Activated naive CD8-positive, alpha-beta T cell treated with anti-CD3 and anti-CD28 coated beads, Interleukin-2, amount 50 U/mL, for 24 hours (primary cell): ENCODE data around the gene HOMEZ.
"Not testable (repeated sequence)": the region's sequence is repeated elsewhere in the genome, so short reads cannot be mapped to it uniquely, and the experiment has no call there.

Experiments used
- ATAC-seq: fragments of 150-1000 bp; cut with Tn5 transposase; one replicate; pipeline ENCODE4 v1.10.0; 2021
- DNase-seq: peaks from one replicate; pipeline ENCODE4 v3.0.0; 2021
- H3K27ac Mint-ChIP-seq: one replicate; pipeline ENCODE4 v1.8.0; 2021; ENCODE audit warnings: mild to moderate bottlenecking, mixed read lengths
- H3K27me3 Mint-ChIP-seq: one replicate; pipeline ENCODE4 v1.8.0; 2021; ENCODE audit warnings: mixed read lengths
- H3K36me3 Mint-ChIP-seq: one replicate; pipeline ENCODE4 v1.8.0; 2021; ENCODE audit warnings: low read depth, mixed read lengths
- H3K4me1 Mint-ChIP-seq: one replicate; pipeline ENCODE4 v1.8.0; 2021; ENCODE audit warnings: mixed read lengths
- H3K4me3 Mint-ChIP-seq: one replicate; pipeline ENCODE4 v1.8.0; 2021; ENCODE audit warnings: mild to moderate bottlenecking, moderate library complexity, mixed read lengths
- H3K9me3 Mint-ChIP-seq: one replicate; pipeline ENCODE4 v1.8.0; 2021; ENCODE audit warnings: mixed read lengths

Gene HOMEZ, protein sequence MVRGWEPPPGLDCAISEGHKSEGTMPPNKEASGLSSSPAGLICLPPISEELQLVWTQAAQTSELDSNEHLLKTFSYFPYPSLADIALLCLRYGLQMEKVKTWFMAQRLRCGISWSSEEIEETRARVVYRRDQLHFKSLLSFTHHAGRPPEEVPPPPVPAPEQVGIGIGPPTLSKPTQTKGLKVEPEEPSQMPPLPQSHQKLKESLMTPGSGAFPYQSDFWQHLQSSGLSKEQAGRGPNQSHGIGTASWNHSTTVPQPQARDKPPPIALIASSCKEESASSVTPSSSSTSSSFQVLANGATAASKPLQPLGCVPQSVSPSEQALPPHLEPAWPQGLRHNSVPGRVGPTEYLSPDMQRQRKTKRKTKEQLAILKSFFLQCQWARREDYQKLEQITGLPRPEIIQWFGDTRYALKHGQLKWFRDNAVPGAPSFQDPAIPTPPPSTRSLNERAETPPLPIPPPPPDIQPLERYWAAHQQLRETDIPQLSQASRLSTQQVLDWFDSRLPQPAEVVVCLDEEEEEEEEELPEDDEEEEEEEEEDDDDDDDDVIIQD

DNA sequence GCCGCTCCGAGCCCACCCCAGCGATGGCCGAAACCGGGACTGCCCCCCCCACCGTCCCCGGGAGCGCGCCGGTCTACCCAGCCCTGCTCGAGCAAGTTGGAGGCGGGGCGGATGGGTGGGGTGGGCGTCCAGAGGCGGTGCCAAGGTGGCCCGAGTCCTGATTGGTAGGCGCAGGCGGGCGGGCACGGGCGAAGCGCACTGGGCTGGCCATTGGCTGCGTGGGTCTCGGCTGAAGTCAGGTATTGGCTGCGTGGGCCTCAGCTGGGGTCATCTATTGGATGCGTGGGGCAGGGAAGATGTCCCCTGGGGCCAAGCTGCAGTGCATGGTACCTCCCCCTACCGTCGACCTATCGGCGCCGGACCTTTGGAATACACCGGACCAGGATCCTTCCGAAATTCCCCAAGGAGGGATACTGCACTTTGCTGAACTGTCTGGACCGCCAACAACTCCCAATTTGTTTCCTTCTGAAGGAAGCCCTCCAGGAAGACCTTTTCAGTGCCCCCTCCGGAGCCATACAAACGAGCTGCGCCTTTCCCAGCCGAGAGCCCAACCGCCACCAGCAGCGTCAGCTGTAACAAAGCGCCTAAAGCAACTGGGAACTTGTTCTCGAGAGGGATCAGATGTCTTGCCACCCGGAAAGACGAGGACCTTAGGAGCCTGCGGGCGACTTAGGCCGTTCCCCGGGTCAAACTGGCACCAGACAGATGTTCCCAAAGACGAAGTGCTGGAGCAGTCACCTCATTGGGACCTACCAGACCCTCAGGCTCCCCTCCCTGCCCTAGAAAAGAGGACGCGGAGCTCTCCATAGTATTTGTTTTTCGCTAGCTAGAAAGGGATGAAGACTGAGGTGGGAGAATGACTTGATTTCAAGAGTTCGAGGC is at the start of gene HOMEZ:
HOMEZ (minus strand) TSS at position 113 of the 882 bp plus-strand sequence. CDS start 180 bp downstream, outside the sequence.
- Mint-ChIP-seq H3K9me3 (no peaks in the 10 kb centered on the region), H3K27ac (peak within 1 kb of the TSS; percentile 95), H3K36me3 (peaks cover 13% of the 10 kb centered on the region), H3K27me3 (no peaks in the 10 kb centered on the region), H3K4me3 (peak within 1 kb of the TSS; percentile 98), H3K4me1 (peaks cover 26% of the 10 kb centered on the region)
- DNase-seq (peak; percentile 99), ATAC-seq (peak; percentile 98)

- Mint-ChIP-seq H3K4me3 (no peak overlapping the region), H3K27ac (peak overlapping the region; percentile 26), H3K4me1 (no peaks in the 10 kb centered on the region), H3K27me3 (peaks cover 11% of the 10 kb centered on the region), H3K36me3 (peaks cover 4% of the 10 kb centered on the region), H3K9me3 (no peaks in the 10 kb centered on the region)
- ATAC-seq (no peak), DNase-seq (no peak)
Measured at GRCh38 chr14:23335623-23336022, 49.7 kb upstream of the HOMEZ start.

DNA sequence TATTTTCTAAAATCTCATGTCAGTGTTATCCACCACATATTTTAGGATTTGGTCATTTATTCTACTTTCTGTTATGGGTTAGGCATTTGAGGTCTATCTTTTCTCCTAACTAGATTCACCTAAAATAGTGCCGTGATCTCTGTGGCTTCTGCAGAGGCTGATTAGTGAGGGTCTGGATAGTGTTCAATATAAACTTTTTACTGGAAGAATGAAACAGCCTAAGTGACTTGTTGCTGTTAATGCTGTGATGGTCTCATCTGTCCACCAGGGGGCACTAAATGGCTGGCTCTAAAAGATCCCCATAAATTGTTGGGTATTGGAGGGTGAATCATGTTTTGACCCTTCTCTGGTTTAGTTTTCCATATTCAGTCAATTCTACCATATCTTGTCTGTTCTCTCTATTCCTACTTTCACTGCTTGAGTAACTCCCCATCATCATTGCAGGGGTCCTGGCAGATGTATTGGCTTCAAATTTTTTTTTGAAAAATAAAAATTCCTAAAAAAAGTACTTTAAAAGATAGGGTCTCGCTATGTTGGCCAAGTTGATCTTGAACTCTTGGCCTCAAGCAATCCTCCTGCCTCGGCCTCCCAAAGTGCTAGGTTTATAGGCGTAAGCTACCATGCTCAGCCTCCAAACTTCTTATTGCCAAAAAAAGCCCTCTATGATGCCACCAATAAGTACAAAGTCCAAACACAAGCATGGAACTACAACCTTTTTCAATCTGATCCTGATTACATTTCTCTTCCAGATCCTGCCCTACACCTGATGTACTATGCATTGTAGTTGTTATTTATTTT is 42.2 kb upstream of the HOMEZ start:
- peaks cover 26% of the 10 kb centered on the region for H3K36me3 Mint-ChIP-seq
- H3K4me1 Mint-ChIP-seq, result peaks cover 10% of the 10 kb centered on the region
- H3K27me3 Mint-ChIP-seq, result no peaks in the 10 kb centered on the region
- H3K27ac Mint-ChIP-seq, result no peak overlapping the region
- no peak overlapping the region for H3K4me3 Mint-ChIP-seq
- peak; percentile 67 for DNase-seq
- H3K9me3 Mint-ChIP-seq, result no peaks in the 10 kb centered on the region
- peak; percentile 82 for ATAC-seq

GRCh38 chr14:23326491-23327332 is 40.8 kb upstream of the HOMEZ start:
- Mint-ChIP-seq H3K4me3 (no peak overlapping the region), H3K9me3 (no peaks in the 10 kb centered on the region), H3K36me3 (peaks cover 38% of the 10 kb centered on the region), H3K4me1 (peaks cover 22% of the 10 kb centered on the region), H3K27me3 (no peaks in the 10 kb centered on the region), H3K27ac (no peak overlapping the region)
- DNase-seq (no peak), ATAC-seq (no peak)

DNA sequence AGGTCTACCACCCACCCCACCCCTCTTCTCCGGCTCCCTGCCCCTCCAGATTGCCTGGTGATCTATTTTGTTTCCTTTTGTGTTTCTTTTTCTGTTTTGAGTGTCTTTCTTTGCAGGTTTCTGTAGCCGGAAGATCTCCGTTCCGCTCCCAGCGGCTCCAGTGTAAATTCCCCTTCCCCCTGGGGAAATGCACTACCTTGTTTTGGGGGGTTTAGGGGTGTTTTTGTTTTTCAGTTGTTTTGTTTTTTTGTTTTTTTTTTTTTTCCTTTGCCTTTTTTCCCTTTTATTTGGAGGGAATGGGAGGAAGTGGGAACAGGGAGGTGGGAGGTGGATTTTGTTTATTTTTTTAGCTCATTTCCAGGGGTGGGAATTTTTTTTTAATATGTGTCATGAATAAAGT is 39.8 kb upstream of the HOMEZ start:
- not testable (repeated sequence) for H3K4me3 Mint-ChIP-seq, ATAC-seq, H3K27me3 Mint-ChIP-seq, H3K9me3 Mint-ChIP-seq, DNase-seq
- Mint-ChIP-seq H3K36me3 (peaks cover 38% of the 10 kb centered on the region), H3K4me1 (peaks cover 24% of the 10 kb centered on the region), H3K27ac (peak overlapping the region; percentile 7)

DNA sequence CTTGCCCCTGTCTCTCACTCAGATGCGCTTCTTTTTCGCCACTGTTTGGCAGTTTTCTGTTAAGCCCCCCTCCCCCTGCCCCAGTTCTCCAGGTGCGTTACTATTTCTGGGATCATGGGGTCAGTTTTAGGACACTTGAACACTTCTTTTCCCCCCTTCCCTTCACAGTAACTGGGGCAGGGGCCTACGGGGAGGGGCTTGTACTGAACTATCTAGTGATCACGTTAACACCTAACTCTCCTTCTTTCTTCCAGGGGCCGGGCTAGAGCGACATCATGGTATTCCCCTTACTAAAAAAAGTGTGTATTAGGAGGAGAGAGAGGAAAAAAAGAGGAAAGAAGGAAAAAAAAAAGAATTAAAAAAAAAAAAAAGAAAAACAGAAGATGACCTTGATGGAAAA is 39.1 kb upstream of the HOMEZ start:
- no peaks in the 10 kb centered on the region for H3K9me3 Mint-ChIP-seq
- no peak overlapping the region for H3K27ac Mint-ChIP-seq
- H3K4me3 Mint-ChIP-seq, result no peak overlapping the region
- H3K4me1 Mint-ChIP-seq, result peaks cover 32% of the 10 kb centered on the region
- H3K27me3 Mint-ChIP-seq, result peaks cover 2% of the 10 kb centered on the region
- ATAC-seq, result no peak
- H3K36me3 Mint-ChIP-seq, result peaks cover 38% of the 10 kb centered on the region
- DNase-seq, result no peak

DNA sequence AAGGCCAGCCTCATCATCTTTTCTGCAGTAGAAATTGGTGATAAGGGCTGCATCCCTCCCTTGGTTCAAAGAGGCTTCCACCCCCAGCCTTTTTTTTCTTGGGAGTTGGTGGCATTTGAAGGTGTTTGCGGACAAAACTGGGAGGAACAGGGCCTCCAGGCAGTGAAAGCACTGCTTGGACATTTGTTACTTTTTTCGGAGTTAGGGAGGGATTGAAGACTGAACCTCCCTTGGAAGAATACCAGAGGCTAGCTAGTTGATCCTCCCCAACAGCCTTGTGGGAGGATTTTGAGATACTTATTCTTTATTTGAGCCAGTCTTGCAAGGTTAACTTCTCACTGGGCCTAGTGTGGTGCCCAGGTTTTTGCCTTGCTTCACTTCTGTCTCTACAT is 38.5 kb upstream of the HOMEZ start:
- peaks cover 38% of the 10 kb centered on the region for H3K36me3 Mint-ChIP-seq
- no peak for ATAC-seq
- H3K27me3 Mint-ChIP-seq, result peaks cover 2% of the 10 kb centered on the region
- no peaks in the 10 kb centered on the region for H3K9me3 Mint-ChIP-seq
- no peak overlapping the region for H3K27ac Mint-ChIP-seq
- DNase-seq, result no peak
- H3K4me3 Mint-ChIP-seq, result no peak overlapping the region
- H3K4me1 Mint-ChIP-seq, result peaks cover 37% of the 10 kb centered on the region

GRCh38 chr14:23323838-23324454 is 38.0 kb upstream of the HOMEZ start:
- peaks cover 2% of the 10 kb centered on the region for H3K27me3 Mint-ChIP-seq
- peaks cover 38% of the 10 kb centered on the region for H3K36me3 Mint-ChIP-seq
- no peak for DNase-seq
- peak overlapping the region; percentile 94 for H3K4me3 Mint-ChIP-seq
- H3K9me3 Mint-ChIP-seq, result no peaks in the 10 kb centered on the region
- ATAC-seq, result no peak
- no peak overlapping the region for H3K27ac Mint-ChIP-seq
- peaks cover 38% of the 10 kb centered on the region for H3K4me1 Mint-ChIP-seq

DNA sequence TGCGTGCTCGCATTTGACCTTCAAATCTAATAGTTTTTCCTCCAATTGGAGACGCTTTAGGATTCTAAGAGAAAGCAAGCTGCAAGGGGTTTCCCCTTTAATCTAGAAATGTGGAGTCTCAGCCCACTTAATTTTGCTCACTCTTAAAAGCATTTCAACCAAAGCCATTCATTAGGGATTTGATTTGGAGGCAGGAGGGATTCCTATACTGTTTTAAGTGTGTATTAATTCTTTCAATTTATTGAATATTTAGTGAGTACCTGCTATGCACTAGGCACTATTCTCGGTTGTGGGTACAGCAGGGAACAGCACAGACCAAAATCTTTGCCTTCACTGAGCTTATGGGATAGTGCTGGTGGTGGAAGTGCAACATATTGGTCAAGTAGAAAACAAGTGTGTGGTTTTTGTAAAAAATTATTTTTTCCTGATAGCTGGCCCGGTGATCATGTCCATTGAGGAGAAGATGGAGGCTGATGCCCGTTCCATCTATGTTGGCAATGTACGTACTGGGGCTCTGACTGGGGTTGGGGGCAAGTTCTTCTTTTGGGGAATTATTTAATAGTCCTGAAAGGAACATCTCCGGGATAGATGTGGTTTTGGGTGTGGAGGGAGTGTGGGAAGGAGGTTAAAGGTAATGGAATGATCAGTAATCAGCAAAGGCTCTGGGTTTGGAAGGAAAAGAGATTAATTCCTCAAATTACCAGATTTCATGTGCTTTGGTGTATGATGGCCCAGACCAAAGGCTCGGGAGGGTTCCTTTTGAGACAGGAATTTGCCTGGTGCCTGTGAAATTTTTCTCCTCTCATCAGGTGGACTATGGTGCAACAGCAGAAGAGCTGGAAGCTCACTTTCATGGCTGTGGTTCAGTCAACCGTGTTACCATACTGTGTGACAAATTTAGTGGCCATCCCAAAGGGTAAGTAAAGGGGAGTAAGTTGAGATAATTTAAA is 36.9 kb upstream of the HOMEZ start:
- DNase-seq (no peak), ATAC-seq (no peak)
- Mint-ChIP-seq H3K36me3 (peaks cover 38% of the 10 kb centered on the region), H3K4me3 (peak overlapping the region; percentile 94), H3K4me1 (peaks cover 36% of the 10 kb centered on the region), H3K27me3 (peaks cover 2% of the 10 kb centered on the region), H3K9me3 (no peaks in the 10 kb centered on the region), H3K27ac (peak overlapping the region; percentile 95)

DNA sequence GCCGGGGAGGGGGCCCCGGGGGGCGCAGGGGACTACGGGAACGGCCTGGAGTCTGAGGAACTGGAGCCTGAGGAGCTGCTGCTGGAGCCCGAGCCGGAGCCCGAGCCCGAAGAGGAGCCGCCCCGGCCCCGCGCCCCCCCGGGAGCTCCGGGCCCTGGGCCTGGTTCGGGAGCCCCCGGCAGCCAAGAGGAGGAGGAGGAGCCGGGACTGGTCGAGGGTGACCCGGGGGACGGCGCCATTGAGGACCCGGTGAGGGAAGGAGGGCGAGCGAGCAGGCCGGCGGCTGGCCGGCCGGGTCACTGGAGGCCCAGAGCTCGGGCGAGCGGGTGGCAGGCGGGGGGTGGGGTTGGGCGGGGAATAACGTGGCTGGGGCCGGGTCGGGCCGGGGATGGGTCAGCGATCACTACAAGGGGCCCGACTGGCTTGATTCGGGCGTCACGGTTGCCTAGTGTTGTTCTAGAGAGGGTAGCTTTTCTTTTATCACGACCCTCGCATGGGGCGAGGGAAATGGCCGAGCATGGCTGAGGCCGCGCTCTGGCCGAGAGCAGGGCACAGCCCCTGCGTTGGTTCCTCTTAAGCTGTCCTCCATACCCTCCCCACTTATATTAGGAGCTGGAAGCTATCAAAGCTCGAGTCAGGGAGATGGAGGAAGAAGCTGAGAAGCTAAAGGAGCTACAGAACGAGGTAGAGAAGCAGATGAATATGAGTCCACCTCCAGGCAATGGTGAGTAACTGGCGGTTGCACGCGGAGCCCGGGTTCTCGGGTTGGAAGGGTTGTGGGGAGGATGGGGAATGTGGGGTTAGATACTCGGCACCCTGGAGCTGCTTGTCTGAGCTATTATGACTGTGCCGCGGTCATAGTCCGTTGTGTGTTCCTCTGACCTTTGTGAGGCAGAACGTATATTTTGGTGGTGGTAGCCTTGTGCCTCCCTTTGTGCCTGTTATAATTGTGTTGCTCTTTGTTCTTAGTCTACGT is 35.9 kb upstream of the HOMEZ start:
- peak overlapping the region; percentile 95 for H3K27ac Mint-ChIP-seq
- H3K9me3 Mint-ChIP-seq, result no peaks in the 10 kb centered on the region
- peak overlapping the region; percentile 94 for H3K4me3 Mint-ChIP-seq
- peaks cover 36% of the 10 kb centered on the region for H3K4me1 Mint-ChIP-seq
- peak; percentile 72 for DNase-seq
- H3K27me3 Mint-ChIP-seq, result peaks cover 2% of the 10 kb centered on the region
- peak; percentile 26 for ATAC-seq
- peaks cover 38% of the 10 kb centered on the region for H3K36me3 Mint-ChIP-seq
